ENCODE measurements around the gene KCNJ12.

Gene KCNJ12

DNA sequence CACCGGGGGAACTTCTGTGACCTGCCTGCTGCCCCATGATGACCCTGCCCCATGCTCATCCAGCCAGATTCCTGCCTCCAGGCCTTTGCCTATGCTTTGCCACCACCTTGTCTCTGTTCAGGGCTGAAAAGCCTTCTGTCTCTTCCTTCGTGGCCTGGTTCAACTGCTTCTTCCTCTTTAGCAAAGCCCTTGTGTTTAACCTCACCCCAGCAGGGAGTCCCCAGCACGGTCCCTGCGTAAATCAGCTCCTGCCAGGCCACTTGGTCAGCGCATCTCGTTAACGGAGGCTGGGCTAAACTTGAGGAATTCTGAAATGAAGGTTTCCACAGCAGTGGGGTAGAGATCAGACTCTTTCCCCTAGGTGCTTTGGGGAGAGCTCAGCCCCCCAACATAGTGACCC is 16.1 kb upstream of the KCNJ12 start:
- TF ChIP-seq POLR2AphosphoS5 (IDR thresholded peaks at IDR 0.05; ENCODE audit: low read depth, low read length) (no peak), POLR2A (IDR thresholded peaks at IDR 0.05; ENCODE audit: low read depth, low read length) (no peak), POU2F2 (IDR thresholded peaks at IDR 0.05; ENCODE audit: low read depth, low read length) (no peak), SPI1 (IDR thresholded peaks at IDR 0.05; ENCODE audit: low read depth, low read length) (no peak), PAX5 (IDR thresholded peaks at IDR 0.05; ENCODE audit: insufficient read depth, low read length, severe bottlenecking) (no peak), TAF1 (IDR thresholded peaks at IDR 0.05; ENCODE audit: low read depth, low read length) (no peak)
- FAIRE-seq (no peak), DNase-seq (ENCODE audit: insufficient read length, low spot score) (no peak)

GRCh38 chr17:21361020-21361809 is 14.9 kb upstream of the KCNJ12 start:
- no peak for TF ChIP-seq PAX5 (IDR thresholded peaks at IDR 0.05; ENCODE audit: insufficient read depth, low read length, severe bottlenecking)
- TF ChIP-seq POU2F2 (IDR thresholded peaks at IDR 0.05; ENCODE audit: low read depth, low read length), result no peak
- TF ChIP-seq POLR2AphosphoS5 (IDR thresholded peaks at IDR 0.05; ENCODE audit: low read depth, low read length), result no peak
- no peak for TF ChIP-seq SPI1 (IDR thresholded peaks at IDR 0.05; ENCODE audit: low read depth, low read length)
- TF ChIP-seq POLR2A (IDR thresholded peaks at IDR 0.05; ENCODE audit: low read depth, low read length), result no peak
- no peak for TF ChIP-seq TAF1 (IDR thresholded peaks at IDR 0.05; ENCODE audit: low read depth, low read length)
- FAIRE-seq, result no peak
- DNase-seq (ENCODE audit: insufficient read length, low spot score), result no peak

DNA sequence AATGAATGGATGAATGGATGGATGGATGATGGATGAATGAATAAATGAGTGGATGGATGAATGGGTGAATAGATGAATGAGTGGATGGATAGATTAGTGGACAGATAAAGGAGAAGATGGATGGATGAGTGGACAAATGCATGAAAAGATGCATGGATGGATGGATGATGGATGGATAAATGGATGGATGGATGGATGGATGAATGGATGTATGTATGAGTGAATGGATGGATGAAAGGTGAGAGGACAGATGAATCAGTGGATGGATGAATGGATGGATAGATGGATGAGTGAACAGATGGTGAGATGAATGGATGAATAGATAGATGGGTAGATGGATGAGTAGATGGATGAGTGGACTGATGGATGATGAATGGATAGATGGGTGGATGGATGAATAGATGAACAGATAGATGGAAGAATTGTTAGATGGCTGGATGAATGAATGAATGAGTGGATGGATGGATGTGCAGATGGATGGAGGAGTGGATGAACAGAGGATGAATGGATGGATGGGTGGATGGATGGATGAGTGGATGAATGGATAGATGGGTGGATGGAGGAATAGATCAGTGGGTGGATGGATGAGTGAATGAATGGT is 13.7 kb upstream of the KCNJ12 start:
- no peak for FAIRE-seq

DNA sequence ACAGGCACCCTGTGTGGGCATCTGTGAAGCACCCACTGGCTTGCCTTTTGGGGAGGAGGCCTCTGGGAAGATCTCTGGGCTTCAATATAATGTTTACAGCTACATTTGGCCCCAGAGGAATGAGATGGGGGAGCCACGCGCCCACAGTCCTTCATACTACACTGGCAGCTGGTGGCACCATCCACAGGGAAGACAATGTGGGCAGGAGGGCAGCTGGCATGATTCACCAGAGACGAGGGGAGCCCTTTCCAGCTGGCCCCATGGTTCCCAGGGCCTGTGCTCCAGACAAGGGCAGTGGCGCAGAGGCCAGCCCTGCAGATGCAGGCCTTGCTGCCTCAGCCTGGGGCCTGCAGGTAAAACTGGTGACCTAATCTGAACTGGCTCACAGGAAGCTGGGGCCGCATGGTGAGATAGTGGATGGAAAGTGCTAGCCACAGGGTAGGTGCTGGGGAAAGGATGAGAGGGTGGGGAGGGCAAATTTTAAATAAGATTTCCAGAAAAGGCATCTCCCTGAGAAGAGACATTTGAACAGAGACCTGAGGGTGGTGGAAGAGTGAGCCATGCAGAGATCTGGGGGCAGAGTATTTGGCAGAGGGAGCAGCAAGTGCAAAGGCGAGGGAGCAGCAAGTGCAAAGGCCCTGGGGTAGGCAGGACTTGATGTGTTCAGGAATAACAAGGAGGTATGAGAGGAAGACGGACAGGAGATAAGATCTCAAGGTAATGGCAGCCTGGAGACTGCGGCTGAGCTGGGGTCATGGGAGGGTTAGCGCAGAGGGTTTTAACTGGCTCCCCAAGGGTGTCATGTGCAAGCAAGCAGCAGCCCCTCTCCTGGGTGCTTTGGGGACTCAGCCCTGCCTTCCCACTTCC is 12.1 kb upstream of the KCNJ12 start:
- FAIRE-seq (no peak), DNase-seq (ENCODE audit: insufficient read length, low spot score) (no peak)
- TF ChIP-seq POLR2AphosphoS5 (IDR thresholded peaks at IDR 0.05; ENCODE audit: low read depth, low read length), result no peak
- no peak for TF ChIP-seq SPI1 (IDR thresholded peaks at IDR 0.05; ENCODE audit: low read depth, low read length)
- TF ChIP-seq POLR2A (IDR thresholded peaks at IDR 0.05; ENCODE audit: low read depth, low read length), result no peak
- no peak for TF ChIP-seq PAX5 (IDR thresholded peaks at IDR 0.05; ENCODE audit: insufficient read depth, low read length, severe bottlenecking)
- TF ChIP-seq POU2F2 (IDR thresholded peaks at IDR 0.05; ENCODE audit: low read depth, low read length), result no peak
- no peak for TF ChIP-seq TAF1 (IDR thresholded peaks at IDR 0.05; ENCODE audit: low read depth, low read length)

More for the DNA sequence above, 13.7 kb upstream of the KCNJ12 start:
- DNase-seq (ENCODE audit: insufficient read length, low spot score), result no peak
- TF ChIP-seq TAF1 (IDR thresholded peaks at IDR 0.05; ENCODE audit: low read depth, low read length), result no peak
- TF ChIP-seq POLR2A (IDR thresholded peaks at IDR 0.05; ENCODE audit: low read depth, low read length), result no peak
- TF ChIP-seq POU2F2 (IDR thresholded peaks at IDR 0.05; ENCODE audit: low read depth, low read length), result no peak
- TF ChIP-seq POLR2AphosphoS5 (IDR thresholded peaks at IDR 0.05; ENCODE audit: low read depth, low read length), result no peak
- no peak for TF ChIP-seq PAX5 (IDR thresholded peaks at IDR 0.05; ENCODE audit: insufficient read depth, low read length, severe bottlenecking)
- TF ChIP-seq SPI1 (IDR thresholded peaks at IDR 0.05; ENCODE audit: low read depth, low read length), result no peak

DNA sequence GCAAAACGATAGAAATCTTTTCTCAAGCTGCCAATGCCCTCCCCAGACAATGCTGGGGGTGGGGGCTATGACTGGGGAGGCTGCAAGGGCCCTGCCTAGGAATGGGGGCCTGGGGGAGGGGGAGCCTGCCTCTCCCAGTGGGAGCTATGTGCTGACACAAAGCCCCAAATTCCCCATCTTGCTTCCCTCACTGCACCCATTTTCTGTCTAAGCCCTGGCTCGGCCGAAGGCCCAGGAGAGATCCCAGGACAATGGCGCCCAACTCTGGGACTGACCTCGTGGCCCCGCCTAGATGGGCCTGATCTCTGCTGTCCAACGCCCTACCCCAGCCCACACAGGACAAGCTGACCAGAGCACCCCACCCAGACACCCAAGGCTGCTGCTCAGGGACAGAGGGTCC is 11.1 kb upstream of the KCNJ12 start:
- no peak for TF ChIP-seq POU2F2 (IDR thresholded peaks at IDR 0.05; ENCODE audit: low read depth, low read length)
- TF ChIP-seq POLR2AphosphoS5 (IDR thresholded peaks at IDR 0.05; ENCODE audit: low read depth, low read length), result no peak
- no peak for TF ChIP-seq PAX5 (IDR thresholded peaks at IDR 0.05; ENCODE audit: insufficient read depth, low read length, severe bottlenecking)
- no peak for TF ChIP-seq SPI1 (IDR thresholded peaks at IDR 0.05; ENCODE audit: low read depth, low read length)
- no peak for TF ChIP-seq POLR2A (IDR thresholded peaks at IDR 0.05; ENCODE audit: low read depth, low read length)
- TF ChIP-seq TAF1 (IDR thresholded peaks at IDR 0.05; ENCODE audit: low read depth, low read length), result no peak
- DNase-seq (ENCODE audit: insufficient read length, low spot score), result no peak
- no peak for FAIRE-seq

DNA sequence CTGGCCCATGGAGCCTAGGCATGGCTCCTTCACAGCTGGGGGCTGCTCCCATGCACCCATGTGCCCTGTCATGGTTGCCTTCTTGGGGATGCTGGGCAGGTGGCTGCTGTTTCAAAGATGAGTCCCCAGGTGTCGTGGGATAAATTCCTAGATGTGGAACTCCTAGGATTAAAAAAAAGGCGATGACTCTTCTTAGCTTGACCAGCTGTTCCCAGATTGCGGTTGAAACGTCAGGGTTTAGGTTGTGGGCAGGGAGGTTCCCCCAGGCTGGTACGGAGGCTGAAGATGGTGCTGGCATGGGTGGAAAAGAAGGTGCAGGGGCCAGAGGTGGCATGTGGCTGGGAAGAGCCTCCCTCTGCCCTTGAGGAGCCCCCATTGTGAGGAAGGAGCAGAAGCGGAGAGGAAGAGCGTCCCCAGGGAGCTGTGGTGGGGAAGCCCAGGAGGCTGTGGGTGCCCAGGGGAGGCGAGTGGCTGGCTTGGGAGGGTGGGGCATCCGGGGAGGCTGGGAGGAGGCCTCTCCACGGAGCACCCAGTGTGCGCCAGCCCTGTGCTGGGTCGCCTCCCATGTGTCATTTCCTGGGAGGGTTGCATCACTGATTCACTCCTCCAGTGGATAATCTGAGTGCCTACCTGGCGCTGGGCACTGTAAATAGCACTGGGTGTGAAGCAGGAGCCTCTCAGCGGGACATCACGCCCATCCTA is 7.5 kb upstream of the KCNJ12 start:
- FAIRE-seq, result no peak
- TF ChIP-seq SPI1 (IDR thresholded peaks at IDR 0.05; ENCODE audit: low read depth, low read length) (no peak), POU2F2 (IDR thresholded peaks at IDR 0.05; ENCODE audit: low read depth, low read length) (no peak), PAX5 (IDR thresholded peaks at IDR 0.05; ENCODE audit: insufficient read depth, low read length, severe bottlenecking) (no peak), POLR2AphosphoS5 (IDR thresholded peaks at IDR 0.05; ENCODE audit: low read depth, low read length) (no peak), POLR2A (IDR thresholded peaks at IDR 0.05; ENCODE audit: low read depth, low read length) (no peak), TAF1 (IDR thresholded peaks at IDR 0.05; ENCODE audit: low read depth, low read length) (no peak)
- DNase-seq (ENCODE audit: insufficient read length, low spot score), result no peak

GRCh38 chr17:21369395-21369794 is 6.8 kb upstream of the KCNJ12 start:
- FAIRE-seq, result no peak
- DNase-seq (ENCODE audit: insufficient read length, low spot score), result no peak
- TF ChIP-seq POU2F2 (IDR thresholded peaks at IDR 0.05; ENCODE audit: low read depth, low read length), result no peak
- no peak for TF ChIP-seq POLR2A (IDR thresholded peaks at IDR 0.05; ENCODE audit: low read depth, low read length)
- no peak for TF ChIP-seq PAX5 (IDR thresholded peaks at IDR 0.05; ENCODE audit: insufficient read depth, low read length, severe bottlenecking)
- no peak for TF ChIP-seq POLR2AphosphoS5 (IDR thresholded peaks at IDR 0.05; ENCODE audit: low read depth, low read length)
- TF ChIP-seq SPI1 (IDR thresholded peaks at IDR 0.05; ENCODE audit: low read depth, low read length), result no peak
- no peak for TF ChIP-seq TAF1 (IDR thresholded peaks at IDR 0.05; ENCODE audit: low read depth, low read length)

DNA sequence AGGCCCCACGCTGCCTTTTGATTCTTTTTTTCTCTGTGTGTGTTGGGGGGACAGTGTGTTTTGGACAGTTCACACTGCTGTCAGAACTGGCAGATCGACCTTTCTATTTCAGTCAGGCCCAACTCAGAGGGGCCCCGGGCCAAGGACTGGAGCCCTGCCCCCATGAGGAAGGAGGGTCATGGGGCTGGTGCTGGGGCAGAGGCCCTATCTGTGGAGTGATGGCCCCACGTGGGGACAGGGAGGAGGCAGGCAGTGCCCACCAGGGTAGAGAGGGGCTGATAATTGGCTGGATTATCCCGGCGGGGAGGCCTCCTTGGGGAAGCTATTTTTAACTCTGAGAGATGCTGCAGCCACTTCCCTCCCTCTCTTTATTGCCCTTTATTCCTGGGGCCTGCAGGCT is 5.7 kb upstream of the KCNJ12 start:
- no peak for FAIRE-seq
- TF ChIP-seq POLR2A (IDR thresholded peaks at IDR 0.05; ENCODE audit: low read depth, low read length), result no peak
- TF ChIP-seq SPI1 (IDR thresholded peaks at IDR 0.05; ENCODE audit: low read depth, low read length), result no peak
- TF ChIP-seq TAF1 (IDR thresholded peaks at IDR 0.05; ENCODE audit: low read depth, low read length), result no peak
- TF ChIP-seq PAX5 (IDR thresholded peaks at IDR 0.05; ENCODE audit: insufficient read depth, low read length, severe bottlenecking), result no peak
- DNase-seq (ENCODE audit: insufficient read length, low spot score), result no peak
